Activated gamma-delta T cell treated with anti-CD3 and anti-CD28 coated beads, Interleukin-2, amount 50 U/mL, for 16 hours (primary cell): ENCODE data around the gene RPRD2.

Experiments
- DNase-seq: peaks from one replicate; pipeline ENCODE4 v3.0.0-alpha.2; 2020; ENCODE audit warnings: low read depth

The RPRD2 gene

DNA sequence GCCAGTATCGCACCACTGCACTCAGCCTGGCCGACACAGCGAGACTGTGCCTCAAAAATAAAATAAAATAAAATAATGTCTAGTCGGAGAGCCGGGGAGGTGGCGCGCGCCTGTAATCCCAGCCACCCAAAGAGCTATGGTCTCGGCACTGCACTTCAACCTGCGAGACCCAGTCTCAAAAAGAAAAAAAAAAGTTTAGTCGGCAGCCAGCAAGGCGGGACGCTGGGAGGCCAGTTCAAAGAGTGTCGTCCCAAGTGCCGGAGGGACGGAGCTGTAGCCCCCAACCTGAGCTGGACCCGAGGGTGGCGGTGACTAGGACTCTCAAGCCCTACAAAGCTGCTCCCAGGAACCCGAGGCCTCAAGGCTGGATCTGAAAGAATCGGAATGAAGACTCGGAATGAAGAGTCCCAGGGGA, 151.0 kb downstream of the RPRD2 start:
- no peak for DNase-seq

DNA sequence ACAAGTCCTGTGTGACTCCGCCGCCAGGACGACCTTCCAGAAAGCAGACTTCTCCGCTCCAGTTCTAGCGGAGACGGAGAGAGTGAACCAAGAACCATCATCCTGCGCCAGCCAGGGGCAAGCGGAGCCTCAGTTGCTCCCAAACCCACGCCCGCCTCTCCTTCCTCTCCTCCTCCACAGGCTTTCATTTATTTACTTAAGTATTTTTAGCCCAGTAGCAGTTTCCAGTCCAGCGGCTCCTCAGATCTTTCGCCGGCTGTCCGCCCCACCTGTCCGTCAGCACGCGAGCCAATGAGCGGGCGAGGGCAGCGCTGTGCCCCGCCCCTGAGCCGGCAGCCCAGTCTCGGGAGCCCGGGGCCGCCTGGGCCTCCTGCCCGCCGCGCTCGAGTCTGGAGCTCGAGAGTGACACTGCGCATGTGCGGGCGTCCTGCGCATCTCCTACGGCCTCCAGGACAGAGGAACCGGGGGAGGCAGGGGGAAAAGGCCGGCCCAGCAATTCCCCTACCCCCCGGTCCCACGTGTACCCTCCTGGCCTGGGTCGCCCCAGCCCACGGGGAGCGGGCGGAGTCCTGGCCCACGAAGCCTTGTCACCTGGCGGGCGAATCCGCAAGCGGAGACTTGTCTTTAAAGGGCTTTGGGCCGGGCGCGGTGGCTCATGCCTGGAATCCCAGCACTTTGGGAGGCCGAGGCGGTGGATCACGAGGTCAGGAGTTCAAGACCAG, 151.5 kb downstream of the RPRD2 start, which contains the start of gene FALEC:
Gene FALEC (plus strand): TSS at position 425 of the 722 bp plus-strand sequence.
- peak; percentile 85 for DNase-seq

DNA sequence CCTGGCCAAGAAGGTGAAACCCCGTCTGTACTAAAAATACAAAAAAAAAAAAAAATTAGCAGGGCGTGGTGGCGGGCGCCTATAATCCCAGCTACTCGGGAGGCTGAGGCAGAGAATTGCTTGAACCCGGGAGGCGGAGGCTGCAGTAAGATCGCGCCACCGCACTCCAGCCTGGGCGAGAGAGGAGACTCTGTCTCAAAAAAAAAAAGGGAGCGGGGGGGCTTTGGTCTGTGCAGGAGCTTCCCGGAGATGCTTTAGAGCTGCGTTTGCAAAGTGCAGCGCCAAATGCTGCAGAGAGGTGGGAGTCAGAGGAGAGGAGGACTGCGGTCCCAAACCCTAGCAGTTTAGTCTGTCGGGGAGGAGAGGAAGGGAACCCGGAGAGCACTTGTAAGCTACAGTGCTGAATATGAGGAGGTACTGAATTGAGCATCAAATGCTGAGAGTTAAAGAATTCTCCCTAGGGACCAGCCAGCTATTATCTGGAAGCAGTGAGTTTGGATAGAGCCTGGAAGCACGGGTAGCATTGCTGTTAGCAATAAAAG, 152.2 kb downstream of the RPRD2 start:
- no peak for DNase-seq

DNA sequence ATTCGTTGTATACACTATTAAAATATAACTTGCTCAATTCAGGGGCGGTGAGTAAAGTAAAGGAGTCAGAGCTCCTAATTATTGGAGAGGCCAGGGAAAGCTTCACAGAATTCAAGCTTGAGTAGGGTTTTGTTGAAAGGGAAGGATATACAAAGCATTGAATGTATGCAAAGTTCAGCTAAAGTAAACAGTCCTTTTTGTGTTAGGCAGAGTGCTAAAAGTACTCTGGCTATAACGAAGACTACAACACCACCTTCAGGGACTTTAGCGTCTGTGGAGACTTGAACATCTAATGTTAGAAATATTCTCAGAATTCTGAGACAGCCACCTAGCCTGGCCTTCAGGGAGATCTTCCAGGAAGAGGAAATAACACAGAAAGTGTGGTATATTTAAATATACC, 152.7 kb downstream of the RPRD2 start:
- no peak for DNase-seq

DNA sequence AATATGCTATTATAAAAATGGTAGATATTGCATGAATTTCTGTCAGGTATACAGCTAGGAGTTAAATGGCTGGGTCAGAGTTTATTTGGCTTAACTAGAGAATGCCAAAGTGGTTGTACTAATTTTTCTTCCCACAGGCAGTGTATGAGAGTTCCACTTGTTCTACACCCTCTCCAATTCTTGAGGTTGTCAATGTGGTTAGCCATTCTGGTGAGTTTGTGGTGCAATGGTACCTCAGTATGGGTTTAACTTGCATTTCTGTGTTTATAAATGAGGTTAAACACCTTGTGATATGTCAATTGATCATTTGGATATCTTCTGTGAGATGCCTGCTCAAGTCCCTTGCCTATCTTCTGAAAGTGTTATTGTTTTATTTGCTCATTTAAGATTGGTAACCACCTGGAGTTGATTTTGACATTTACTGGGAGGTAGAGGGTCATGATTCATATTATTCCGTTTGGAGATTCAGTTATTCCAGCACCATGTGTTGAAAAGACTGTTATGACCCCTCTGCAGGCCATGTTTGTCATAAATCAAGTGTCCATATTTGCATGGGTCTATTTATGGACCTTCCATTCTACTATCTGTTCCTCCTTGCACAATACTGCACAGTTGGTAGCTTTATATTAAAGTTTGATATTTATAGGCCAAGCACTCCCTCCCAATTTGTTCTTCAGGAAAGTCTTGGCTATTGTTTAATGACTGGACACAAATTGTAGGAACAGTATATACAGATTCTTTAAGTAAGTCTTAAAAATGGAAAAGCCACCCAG, 157.4 kb downstream of the RPRD2 start:
- DNase-seq: no peak

DNA sequence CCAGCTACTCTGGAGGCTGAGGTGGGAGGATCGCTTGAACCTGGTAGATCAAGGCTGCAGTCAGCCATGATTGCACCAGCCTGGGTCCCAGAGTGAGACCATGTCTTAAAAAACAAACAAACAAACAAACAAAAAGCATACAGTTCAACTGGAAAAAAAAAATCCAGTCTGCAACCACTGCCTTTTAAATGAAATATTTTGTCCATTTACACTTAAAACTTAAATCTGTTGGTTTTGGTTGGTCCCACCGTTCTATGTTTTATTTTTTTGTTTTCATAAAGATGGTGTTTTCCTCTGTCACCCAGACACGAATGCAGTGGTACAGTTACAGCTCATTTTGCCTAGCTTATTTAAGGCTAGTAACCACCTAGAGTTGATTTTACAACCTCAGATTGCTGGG, 161.4 kb downstream of the RPRD2 start:
- no peak for DNase-seq
